Osteoblast (primary cell): ENCODE measurements around the gene CDH4. TPM values are rescaled to one million over a fixed set of nuclear protein-coding genes. Genes with fewer than 3 reads are reported as not detected.

Experiments
- DNase-seq: peaks from one replicate; pipeline ENCODE4 v3.0.0; 2011; ENCODE audit warnings: low spot score, mixed read lengths; ENCODE audit not compliant: insufficient read length; ENCODE audit errors: missing footprints
- H2AFZ ChIP-seq: 2 replicates; pipeline ENCODE4 v1.6.0; 2011; ENCODE audit warnings: mild to moderate bottlenecking, low read length
- H3K27ac ChIP-seq: 2 replicates; pipeline ENCODE4 v1.5.1; 2011; ENCODE audit warnings: mild to moderate bottlenecking, low read depth, low read length, moderate library complexity
- H3K27me3 ChIP-seq: 2 replicates; pipeline ENCODE4 v1.6.0; 2012; ENCODE audit warnings: mild to moderate bottlenecking, control low read depth, inconsistent platforms, low read length, moderate library complexity; ENCODE audit not compliant: insufficient read depth
- H3K36me3 ChIP-seq: 2 replicates; pipeline ENCODE4 v1.5.1; 2011; ENCODE audit warnings: mild to moderate bottlenecking, low read length, control low read depth, moderate library complexity; ENCODE audit not compliant: insufficient read depth
- H3K4me1 ChIP-seq: 2 replicates; pipeline ENCODE4 v1.5.1; 2011; ENCODE audit warnings: mild to moderate bottlenecking, low read length, control low read depth, moderate library complexity; ENCODE audit not compliant: insufficient read depth
- H3K4me2 ChIP-seq: 2 replicates; pipeline ENCODE4 v1.6.0; 2011; ENCODE audit warnings: mild to moderate bottlenecking, low read length; ENCODE audit not compliant: insufficient read depth
- H3K4me3 ChIP-seq: fragments of 200-600 bp; sonication (generic); 3 replicates; pipeline ENCODE4 v1.5.1; 2012; ENCODE audit warnings: mild to moderate bottlenecking, low read length, inconsistent platforms; ENCODE audit not compliant: insufficient read depth
- H3K79me2 ChIP-seq: 2 replicates; pipeline ENCODE4 v1.6.0; 2012; ENCODE audit warnings: mild to moderate bottlenecking, low read length, control low read depth, inconsistent platforms; ENCODE audit not compliant: insufficient read depth
- H3K9me3 ChIP-seq: 2 replicates; pipeline ENCODE4 v1.5.1; 2011; ENCODE audit warnings: low read depth, low read length, control low read depth
- H4K20me1 ChIP-seq: 2 replicates; pipeline ENCODE4 v1.6.0; 2012; ENCODE audit warnings: mild to moderate bottlenecking, low read length, control low read depth; ENCODE audit not compliant: insufficient read depth
- CTCF ChIP-seq: IDR thresholded peaks from 2 replicates; pipeline ENCODE4 v1.5.1; 2011; ENCODE audit warnings: mild to moderate bottlenecking, low read depth, low read length, moderate library complexity; ENCODE audit errors: extremely low read depth
- total RNA-seq: library from RNA; depleted of rRNA; stranded (reverse); fragments of >200 nt; gene quantifications from 2 replicates; pipeline ENCODE4 v1.2.3, GENCODE V29; 2012

Gene CDH4
- total RNA-seq, 1 donor, result 1.1 TPM

DNA sequence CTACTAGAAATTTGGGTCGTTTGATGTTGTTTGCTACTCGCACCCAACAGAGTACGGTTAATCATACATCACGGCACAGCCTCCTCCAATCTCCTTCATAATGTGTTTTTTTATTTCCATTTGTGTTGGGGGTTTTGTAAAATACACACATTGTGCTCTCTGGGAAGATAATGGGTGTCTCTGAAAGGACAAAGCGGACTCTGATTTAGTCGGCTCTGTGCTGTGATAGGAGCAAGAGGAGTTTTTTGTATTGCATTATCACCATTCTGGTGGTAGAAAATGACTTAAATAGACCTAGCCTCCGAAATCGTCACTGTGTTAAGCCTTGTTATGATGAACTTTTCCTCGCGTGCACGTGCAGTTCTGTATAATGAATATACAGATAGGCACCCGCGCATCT, 196.3 kb downstream of the CDH4 start:
- Histone ChIP-seq H3K27me3 (no peaks in the 10 kb centered on the region), H3K27ac (no peak overlapping the region), H3K79me2 (no peaks in the 10 kb centered on the region), H3K4me1 (no peaks in the 10 kb centered on the region), H3K4me2 (no peak overlapping the region), H3K4me3 (no peak overlapping the region), H4K20me1 (no peaks in the 10 kb centered on the region), H2AFZ (no peak overlapping the region), H3K9me3 (no peaks in the 10 kb centered on the region), H3K36me3 (no peaks in the 10 kb centered on the region)
- TF ChIP-seq CTCF, result no peak
- DNase-seq, result no peak

DNA sequence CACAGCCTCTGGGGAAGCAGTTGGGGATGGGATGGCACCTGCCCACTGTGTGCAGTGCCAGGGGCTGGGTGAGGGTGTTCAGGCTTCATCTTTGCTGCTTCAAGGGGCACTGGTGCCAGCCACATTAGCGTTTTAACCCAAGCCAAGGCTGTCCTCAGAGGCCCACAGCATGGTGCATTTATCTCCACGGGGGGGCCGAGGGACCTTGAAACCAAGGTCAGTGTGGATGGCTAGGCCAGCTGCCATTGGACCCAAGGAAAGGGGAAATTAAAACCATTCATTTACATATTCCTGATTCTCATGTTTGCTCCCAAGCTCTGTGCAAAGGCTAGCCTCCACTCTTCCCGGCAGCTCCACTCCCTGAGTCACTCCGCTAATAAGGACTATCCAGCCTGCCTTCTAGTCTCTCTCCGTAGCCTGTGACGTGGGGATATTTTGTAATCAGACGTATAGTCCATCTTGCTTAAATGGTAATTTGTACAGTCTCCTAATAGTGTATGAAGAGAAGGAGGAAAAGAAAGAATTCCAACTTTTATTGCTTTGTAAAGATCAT, 197.1 kb downstream of the CDH4 start:
- Histone ChIP-seq H3K27me3 (no peaks in the 10 kb centered on the region), H3K9me3 (no peaks in the 10 kb centered on the region), H3K4me3 (no peak overlapping the region), H4K20me1 (no peaks in the 10 kb centered on the region), H3K27ac (no peak overlapping the region), H3K4me1 (no peaks in the 10 kb centered on the region), H3K4me2 (no peak overlapping the region), H2AFZ (no peak overlapping the region), H3K36me3 (no peaks in the 10 kb centered on the region), H3K79me2 (no peaks in the 10 kb centered on the region)
- TF ChIP-seq CTCF, result no peak
- DNase-seq, result no peak

DNA sequence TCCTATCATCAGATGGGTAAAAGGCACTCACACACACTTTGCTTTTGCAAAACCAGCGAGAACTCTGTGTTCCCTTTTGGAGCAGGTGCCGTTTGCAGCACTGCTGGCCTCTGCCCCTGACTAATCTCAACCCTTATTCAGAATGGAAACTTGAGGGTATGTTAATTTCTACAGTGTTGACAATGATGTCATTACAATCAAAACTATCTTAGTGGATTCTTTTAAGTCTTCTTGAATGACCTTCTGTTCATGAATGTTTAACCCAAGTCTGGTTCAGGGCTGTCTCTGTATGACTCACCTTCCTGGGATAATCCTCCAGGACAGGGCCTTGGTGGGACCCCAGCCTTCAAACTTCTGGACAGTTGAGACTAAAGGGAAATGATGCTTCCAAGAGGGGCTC, 197.9 kb downstream of the CDH4 start:
- TF ChIP-seq CTCF, result no peak
- Histone ChIP-seq H4K20me1 (no peaks in the 10 kb centered on the region), H3K27ac (no peak overlapping the region), H3K27me3 (no peaks in the 10 kb centered on the region), H3K9me3 (no peaks in the 10 kb centered on the region), H2AFZ (no peak overlapping the region), H3K4me1 (no peaks in the 10 kb centered on the region), H3K79me2 (no peaks in the 10 kb centered on the region), H3K36me3 (no peaks in the 10 kb centered on the region), H3K4me2 (no peak overlapping the region), H3K4me3 (no peak overlapping the region)
- no peak for DNase-seq

DNA sequence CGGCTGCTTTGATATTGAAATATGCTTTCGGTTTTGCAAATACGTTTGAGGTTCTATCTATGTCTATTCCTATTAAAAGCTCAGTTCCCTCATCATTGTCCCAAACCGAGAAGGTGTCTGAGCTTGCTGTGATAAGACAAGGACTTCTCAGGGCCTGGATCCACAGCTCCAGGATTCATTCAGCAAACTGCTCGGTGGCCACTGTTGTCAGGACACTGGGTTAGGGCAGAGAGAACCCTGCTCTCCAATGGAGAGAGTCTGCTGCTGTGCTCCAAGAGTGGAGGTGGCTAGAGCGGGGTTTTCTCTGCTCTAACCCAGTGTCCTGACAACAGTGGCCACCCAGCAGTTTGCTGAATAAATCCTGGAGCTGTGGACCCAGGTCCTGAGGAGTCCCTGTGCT, 198.5 kb downstream of the CDH4 start:
- Histone ChIP-seq H3K27me3 (no peaks in the 10 kb centered on the region), H3K4me2 (no peak overlapping the region), H3K27ac (no peak overlapping the region), H3K4me1 (no peaks in the 10 kb centered on the region), H4K20me1 (no peaks in the 10 kb centered on the region), H2AFZ (no peak overlapping the region), H3K9me3 (no peaks in the 10 kb centered on the region), H3K4me3 (no peak overlapping the region), H3K79me2 (no peaks in the 10 kb centered on the region), H3K36me3 (no peaks in the 10 kb centered on the region)
- no peak for DNase-seq
- no peak for TF ChIP-seq CTCF
